Dedifferentiated amniotic fluid mesenchymal stem cell (primary cell): ENCODE results near the gene SRCIN1.

Experiments
- DNase-seq: peaks from one replicate; pipeline ENCODE4 v3.0.0-alpha.2; 2016; ENCODE audit errors: extremely low spot score

SRCIN1 gene

DNA sequence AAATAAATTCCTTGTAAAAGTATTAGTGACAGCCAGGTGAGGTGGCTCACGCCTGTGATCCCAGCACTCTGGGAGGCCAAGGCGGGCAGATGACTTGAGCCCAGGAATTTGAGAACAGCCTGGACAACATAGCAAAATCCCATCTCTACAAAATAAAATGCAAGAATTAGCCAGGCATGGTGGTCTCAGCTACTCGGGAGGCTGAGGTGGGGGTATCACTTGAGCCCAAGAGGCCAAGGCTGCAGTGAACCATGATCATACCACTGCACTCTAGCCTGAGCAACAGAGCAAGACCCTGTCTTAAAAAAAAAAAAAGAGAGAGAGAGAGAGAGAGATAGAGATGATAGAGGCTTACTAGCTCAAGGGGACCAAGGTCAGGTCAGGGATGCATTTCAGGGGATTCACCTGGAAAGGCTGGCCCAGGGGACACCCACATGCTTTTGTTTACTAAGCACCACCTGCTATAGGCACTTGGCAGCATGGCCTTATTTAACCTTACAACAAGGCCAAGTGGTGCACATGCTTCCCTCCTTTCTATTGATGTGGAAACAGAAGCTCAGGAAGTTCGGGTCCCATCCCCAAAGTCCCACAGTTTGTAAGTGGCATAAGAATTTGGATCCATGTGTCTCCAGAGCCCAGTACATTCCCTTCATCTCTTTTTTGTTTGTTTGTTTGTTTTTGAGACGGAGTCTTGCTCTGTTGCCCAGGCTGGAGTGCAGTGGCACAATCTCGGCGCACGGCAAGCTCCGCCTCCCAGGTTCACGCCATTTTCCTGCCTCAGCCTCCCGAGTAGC is 12.4 kb upstream of the SRCIN1 start:
- DNase-seq = no peak

DNA sequence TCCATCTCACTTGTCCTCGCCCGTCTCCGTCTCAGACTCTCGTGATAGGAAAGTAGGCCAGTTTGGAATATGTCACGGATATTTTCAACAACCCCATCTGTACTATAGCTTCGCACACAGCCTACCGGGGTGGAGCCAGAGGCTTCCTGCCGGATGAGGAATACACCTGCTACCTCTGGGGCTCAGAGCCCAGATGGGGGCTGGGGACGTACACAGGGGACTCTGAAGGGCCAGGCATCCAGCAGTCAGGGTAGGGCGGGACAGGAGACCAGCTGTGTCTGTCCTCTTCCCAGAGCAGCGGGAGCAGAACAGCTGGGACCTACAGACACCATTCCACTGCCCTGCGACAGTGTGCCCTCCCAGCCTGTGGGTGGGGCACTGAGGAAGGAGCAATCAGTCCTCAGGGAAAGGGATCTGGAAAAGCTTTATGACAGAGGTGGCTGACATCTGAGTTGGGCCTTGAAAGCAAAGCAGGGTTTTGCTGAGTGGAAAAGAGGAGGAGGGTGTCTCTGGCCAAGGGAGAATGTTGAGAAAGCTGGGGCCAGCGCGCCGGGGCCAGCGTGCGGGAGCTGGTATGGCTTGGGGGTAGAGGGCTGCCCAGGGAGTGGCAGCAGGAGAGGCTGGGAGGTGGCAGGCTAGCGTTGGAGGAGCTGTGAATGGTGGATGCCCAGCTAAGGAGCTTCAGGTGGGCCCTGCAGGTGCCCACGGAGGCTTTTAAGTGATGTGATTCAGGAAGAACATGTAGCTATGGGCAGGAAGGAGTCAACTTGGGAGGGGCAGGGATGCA is 11.5 kb upstream of the SRCIN1 start:
- DNase-seq = no peak

DNA sequence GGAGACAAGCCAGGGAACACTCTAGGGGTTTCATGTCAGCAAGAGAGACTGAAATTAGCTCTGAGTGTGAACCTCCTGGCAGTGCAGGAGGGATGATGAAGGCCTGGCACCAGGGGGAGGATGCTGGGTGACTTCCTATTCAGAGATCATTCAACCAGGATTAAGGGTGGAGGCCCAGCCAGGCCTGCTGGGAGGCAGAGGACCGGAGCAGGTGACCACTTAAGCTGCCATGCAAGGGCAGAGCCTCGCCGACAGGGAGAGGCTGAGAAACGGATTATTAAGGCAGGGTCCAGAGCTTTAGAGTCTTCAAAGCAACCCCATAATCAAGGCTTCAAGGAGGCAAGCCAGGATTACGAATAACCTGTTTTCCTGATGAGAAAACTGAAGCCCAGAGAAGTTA is 10.6 kb upstream of the SRCIN1 start:
- DNase-seq = no peak

DNA sequence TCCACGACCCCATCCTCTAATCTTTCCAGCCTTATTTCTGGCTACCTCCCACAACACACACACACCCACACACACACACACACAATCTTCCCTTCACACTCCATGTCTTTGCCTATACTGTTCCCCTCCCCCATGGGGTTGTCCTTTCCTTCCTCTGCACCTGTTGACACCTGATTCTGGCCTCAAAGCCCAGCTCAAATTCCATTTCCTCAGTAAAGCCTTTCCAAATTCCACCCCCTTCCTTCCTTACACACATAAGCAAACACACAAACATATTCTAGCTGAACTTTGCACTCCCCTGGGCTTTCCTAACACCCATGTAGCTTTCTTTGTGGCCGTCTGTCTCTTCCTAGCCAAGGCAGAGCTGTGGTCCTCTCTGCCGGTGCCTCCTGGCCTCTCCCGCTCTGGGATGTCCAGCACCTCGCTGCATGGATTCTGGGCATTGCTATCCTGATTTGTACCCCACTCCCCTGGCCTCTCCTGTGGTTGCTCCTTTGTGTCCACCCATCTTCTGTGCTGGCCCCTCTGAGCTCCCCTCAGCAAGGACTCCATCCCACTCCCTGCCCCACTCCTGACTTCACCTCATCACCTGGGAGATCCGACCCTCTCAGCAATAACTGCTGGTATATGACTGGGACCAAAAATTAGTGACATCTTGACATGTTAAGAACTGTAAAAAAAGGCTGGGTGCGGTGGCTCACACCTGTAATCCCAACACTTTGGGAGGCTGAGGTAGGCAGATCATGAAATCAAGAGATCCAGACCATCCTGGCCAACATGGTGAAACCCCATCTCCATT is 8.4 kb upstream of the SRCIN1 start:
- no peak for DNase-seq

DNA sequence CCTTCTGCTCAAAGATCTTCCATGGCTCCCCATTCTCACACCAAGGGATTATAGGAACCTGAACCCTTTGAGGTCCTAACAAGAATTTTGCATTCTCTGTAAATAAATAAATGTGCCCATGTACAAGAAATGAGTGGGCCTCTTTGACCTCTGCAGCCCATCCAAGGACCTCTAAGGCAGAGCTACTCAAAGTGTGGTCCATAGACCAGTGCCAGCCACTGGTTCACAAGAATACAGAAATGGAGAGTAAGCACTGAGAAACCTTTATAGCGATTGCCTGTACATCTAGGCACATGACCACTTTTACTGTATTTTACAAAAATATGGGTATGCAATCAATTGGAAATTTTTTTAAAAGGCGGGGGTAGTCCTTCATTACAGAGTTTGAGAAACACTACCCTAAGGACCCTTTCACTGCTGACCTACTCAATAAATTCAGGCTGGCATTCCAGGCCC is 7.8 kb upstream of the SRCIN1 start:
- DNase-seq = no peak

DNA sequence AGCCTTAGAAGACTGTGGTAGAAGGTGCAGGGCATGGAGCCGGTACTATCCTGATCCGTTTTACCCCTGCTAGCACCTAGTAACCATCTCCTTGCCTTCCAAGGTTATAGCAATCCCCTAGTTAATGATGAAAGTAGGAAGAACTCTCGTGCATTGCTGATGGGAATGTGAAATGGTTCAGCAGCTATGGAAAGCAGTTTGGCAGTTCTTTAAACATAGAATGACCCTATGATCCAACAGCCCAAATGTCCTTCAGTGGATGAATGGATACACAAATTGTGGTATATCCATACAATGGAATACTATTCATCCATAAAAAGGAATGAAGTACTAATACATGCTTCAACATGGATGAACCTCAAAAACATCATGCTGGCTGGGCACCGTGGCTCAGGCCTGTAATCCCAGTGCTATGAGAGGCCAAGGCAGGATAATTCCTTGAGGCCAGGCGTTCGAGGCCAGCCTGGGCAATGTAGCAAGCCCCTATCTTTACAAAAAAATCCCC is 6.2 kb upstream of the SRCIN1 start:
- DNase-seq = no peak

DNA sequence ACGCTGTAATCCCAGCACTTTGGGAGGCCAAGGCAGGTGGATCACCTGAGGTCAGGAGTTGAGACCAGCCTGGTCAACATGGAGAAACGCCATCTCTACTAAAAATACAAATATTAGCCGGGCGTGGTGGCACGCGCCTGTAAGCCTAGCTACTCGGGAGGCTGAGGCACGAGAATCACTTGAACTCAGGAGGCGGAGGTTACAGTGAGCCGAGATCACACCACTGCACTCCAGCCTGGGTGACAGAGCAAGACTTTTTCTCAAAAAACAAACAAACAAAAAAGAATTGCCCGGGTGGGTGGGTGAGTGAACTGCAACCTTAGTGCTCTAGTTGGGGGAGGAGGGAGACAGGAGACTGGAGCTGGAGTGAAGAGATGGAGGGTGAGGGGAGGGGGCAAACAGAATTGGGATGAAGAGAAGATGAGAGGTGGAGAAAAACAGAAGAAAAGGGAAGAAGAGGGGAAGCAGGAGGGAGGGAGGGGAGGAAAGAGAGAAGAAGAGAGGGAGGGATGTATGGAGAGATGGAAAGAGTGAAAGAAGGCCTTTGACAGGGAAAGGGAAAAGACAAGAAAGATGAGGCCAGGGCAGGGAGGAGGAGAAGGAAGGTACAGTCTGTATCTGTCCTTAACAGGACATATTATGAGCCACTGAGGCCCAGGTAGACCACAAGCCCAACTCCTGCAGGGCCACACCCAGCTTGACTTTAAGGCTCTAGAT is 5.5 kb upstream of the SRCIN1 start:
- DNase-seq = no peak

DNA sequence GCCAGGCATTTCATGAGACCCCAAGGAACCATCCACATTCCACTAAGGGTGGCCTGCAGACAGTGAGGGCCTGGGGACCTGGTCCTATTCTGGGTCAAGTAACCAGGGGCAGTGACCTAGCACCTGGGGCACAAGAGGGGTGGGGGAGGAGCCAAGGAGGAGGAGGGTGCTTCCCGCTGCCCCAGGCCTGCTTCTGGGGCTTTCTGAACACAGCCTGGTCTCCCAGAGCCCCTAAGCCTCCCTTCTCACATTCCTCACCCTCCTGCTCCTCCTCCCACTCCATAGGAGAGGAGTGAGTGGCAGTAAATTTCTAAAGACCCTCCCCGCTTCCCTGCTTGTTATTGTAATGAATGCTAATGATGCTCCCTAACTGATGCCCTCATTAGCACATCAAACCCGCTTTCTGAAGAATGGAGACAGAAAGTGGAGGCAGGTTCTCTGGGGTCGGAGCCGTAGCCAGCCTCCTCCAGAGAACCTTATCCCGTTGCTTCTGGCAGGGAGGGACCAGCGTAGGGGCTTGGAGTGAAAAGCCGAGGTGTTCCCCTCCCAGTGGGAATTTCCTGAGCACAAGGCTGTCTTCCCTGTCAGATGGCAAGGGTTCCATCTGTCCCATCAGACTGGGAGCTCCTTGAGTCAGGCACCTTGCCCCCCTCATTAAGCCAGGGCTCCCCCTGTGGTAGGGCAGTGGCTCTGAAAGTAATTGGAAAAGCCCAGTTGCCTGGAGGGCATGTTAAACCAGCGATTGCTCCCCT is 3.7 kb upstream of the SRCIN1 start:
- DNase-seq = no peak

DNA sequence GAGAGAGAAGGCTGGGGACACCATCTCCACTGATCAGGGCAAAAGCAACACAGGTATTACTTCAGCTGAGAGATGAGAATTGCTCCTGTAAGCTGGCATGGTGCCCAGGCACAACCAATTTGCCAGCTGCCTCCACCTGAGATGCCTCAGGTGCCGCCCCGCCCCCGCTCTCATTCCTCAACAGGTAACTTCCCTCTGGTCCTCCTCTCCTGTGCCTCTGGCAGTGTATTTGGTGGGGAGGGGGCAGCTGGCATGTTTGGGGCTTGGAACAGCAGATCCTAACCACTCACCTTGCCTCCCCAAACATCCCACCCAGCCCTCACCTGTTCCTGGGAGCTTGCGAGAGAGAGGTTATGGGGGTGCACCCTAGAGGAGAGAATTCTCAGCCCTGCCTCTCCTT is 2.9 kb upstream of the SRCIN1 start:
- no peak for DNase-seq

DNA sequence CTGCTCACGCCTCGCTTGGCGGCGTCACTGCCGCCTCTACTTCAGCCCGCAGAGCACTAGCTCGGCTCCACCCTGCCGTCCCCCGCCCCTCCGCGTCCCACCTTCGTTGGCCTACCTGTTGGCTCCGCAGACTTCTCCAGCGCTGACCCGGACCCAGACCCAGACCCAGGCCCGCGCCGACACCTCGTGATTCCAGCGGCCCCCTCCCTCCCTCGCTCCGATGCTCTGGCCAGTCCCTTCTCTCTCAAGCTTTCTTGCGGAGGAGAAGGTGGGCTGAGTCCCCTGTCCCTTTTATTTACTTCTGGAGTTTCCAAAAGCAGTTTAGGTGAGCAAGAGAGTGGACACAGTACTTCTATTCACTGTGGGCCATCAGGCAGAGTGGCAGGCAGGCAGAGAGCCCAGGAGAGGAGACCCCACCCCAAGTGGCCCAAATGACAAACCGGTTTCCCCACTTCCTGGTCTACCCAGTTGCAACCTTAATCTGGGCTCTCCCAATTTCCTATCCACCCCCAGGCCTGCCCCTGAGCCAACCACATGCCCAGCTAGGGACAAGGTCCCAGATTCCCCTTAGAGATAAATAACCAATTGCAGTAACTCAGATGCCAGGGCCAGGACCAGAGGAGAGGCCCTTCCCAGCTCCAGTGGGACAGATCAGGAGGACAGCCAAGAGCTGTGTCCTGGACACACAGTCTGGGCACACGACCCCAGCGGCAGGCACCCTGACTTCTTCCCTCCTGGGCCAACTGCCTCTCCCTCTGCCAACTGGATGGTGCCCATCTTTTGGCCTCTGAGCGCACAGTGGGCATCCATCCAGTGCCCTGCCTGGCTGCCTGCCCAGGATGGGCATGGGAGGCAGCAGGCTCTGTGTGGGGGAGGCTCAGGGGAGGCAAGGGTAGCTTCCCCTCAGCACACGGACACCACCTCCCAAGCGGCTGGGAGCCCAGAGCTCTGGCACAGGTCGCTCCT is 1.2 kb upstream of the SRCIN1 start:
- DNase-seq = no peak

DNA sequence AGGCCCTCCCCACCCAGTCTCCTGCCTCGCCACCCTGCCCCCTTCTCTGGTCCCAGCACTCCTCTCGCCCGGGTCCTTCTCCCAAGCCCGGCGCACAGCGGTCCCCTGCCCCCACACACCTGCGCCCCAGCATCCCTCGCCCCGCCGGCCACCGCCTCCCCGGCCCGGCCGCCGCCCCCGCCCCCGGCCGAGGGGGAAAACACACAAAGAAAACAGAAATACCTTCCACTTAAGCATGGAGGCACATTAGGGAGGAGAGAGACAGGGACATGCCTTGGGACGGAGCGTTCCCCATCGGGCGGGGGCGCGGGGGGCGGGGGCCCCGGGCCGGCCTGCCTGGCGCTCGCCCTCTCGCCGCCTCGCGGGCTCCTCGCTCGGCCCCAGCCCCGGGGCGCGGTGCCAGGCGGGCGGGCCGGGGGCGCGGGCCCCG is 326 bp downstream of the SRCIN1 start:
- DNase-seq = no peak

DNA sequence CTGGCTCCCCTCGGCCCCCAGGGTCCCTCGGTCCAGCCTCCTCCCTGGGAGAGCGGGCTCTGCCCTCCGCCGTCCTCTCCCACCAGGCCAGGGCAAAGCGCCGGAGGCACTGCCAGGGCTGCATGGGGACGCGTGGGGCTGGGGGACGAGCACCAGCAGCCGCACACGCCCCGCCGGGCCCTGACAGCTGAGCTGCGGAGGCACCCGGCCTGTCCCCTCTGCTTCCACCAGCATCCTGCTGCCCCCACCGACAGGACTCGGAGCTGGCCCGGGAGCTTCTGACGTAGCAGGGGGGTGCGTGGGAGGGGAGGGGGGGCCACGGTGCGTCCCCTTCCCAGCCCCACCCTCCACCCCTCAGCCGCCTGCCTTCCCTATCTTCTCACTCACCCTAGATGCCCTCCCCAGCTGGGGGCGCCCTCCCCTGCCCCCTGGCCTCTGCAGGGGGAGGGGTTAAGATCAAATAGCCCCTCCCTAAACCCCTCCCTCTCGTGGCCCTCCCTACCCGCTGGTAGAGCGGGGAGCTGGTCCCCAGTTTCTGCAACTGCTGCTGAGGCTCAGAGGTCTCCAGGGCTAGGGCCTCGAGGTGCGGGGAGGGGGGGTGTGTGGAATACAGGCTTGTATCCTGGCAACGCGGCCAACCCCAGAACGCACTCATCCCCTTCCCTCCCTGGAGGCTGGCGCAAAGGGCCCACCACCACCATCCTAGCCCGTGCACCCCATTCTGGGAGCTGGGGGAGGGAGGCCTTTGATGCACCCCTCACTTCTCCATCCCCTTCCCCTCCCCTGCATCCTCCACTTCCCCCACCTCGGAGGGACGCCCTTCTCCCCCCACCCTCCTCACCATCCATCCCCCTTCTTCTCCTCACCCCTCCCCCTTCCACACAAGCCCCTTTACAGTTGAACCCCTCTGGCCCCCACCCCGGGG is 1.0 kb downstream of the SRCIN1 start:
- DNase-seq = no peak

DNA sequence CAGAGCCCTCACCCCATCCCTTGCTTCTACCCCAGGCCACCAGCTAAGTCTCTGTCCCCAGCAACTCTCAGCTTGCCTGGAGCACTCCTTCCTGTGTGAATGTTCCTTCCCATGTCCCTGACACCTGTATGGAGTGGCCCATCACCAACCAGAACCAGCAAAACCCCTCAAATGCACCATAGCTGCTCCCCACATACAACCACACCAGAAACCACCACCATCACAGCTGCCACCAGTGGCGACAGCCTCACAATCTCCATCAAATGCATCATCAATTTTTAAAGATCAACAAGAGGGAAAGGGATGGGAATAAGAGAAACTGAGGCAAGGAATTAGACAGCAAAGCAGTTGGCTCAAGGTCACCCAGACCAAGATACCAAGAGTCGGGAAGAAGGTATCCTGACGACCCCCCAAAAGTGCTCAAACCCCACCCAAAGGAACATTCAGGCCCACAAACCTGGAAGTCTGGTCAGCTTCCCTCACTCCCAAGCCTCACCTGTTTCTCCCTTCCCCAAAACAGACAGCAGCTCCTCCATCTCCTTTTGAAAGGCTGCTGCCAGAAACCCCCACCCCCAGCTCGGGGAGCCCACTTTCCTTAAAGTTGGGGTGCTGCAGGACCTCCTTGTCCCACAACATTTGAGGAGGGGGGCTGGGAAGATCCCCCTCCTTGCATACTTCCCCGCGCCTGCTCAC is 1.8 kb downstream of the SRCIN1 start:
- DNase-seq = no peak

DNA sequence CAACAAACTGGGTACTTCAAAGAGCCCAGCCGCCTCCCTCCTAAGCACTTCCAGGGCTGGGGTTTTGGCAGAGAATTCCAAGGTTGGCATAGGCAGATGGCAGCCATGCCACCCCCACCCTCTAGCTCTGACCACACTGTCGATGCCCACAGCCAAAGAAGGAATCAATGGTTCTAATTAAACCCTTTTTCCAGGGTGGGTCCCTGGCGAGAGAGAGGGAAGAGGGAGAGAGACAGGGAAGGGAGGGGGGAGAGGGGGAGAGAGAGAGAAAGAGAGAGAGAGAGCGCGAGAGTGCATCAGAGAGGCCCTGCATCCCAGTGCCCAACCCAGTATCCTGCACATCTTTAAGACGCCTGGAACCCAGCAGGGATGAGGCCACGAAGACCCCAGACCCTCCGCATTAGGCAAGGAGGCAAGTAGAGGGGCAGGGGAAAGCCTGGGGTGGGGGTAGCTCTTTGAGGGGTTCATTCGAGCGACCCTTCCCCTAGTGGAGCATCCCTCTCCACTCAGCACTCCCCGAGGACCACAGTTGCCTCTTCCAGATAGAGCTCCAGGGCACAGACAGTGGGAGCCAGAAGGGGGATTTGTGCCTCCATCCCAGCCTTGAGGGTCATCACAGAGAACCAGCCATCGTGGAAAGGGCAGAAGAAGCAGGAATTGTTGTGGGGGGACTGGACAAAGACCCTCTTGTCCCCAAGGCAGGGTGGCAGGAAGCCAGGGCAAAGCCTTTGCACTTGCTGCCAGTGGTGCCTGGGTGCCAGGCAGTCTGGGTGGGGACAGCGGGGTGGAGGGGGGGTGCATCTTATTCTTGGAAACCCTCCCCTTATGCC is 2.6 kb downstream of the SRCIN1 start:
- DNase-seq = no peak

DNA sequence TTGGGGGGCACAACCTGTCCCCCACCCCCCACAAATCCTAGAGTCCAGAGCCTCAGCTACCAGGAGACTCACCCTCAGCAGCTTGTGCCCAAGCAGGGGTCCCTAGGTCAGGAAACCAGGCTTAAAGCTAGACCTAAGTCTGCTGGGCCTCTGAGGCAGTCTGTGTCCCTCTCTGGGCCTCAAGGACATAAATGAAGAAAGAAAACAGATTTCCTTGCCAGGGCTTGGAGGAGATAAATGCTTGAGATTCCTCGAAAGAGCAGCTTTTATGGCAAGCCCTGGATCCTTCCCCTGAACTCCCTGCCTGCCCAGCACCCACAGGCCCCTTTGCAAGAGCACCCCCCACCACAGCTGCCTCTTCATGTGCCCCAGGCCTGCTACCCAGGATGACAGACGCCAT is 3.3 kb downstream of the SRCIN1 start:
- no peak for DNase-seq

DNA sequence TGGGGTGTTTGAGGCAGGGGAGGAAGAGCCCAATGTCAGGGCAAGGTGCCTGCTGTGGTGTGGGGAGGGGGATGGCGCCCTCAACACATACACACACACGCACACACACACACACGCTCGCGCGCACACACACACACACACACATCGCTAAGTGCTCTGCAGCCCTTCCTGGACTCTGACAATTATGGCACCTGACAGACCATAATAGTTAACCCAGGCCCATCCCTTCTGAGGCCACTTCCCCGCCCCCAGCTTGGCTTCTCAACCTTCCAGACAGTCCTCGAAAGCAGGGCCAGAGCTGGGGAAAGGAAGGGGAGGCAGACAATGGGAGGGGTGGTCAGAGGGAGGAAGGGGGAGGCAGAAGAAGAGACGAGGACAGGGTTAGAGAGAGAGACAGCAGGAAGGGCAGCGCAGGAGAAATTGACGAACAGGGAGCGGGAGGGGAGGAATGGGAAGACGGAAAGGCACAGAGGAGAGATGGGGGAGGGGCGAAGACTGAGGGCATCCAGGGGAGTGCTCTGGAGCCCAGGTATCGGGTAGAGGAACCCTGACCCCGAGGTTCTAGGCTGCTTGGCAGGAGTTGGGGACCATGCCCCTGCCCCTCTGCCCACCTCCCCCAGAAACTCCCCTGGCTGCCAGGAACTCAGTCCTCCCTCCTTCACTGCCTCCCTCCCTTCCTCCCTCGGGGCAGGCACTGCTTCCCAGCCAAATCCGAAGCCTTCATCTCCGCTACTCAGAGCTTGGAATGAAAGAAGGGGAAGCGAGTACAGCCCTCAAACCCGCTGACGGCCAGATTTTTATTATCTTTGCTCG is 4.0 kb downstream of the SRCIN1 start:
- no peak for DNase-seq
